ENCODE data around the gene TOM1L2. TPM values are rescaled to one million over a fixed set of nuclear protein-coding genes. Genes with fewer than 3 reads are reported as not detected.

The TOM1L2 gene
- total and polyA plus RNA-seq, 2 of the 4 experiments (the other 2 are of a cell fraction) = 34.4 to 51.7 TPM

DNA sequence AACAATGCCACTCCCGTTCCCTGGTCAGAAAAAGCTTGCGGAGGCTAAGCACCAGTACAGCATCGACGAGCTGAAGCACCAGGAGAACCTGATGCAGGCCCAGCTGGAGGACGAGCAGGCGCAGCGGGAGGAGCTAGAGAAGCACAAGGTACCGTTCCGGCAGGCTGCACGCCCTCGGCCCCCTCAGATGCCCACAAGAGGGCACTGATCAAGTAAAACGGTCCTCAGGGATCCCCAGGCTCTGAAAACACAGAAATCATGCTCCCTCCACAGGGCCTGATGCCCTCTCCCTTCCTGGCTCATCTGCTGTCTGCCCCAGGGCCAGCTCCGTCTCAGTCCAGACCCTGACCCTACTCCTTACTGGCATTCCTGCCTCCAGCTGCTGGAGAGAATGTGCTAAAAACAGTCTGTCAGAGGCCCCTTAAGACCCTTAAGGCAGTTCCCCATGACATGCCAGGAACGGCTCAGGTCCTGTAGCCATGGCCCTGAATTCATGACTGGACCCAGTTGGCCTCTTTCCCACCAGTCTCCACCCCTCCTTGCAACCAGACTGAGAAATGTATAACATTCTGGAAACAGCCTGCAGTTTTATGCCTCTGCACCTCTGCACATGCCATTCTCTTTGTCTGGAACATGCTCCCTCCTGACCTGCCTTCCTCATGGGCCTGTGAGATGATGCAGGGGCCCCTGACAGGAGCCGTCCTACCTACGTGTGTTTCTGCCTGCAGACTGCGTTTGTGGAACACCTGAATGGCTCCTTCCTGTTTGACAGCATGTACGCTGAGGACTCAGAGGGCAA, 22.3 kb upstream of the TOM1L2 start:
- Histone ChIP-seq H2BK15ac (ENCODE audit: low read depth, low read length) (no peak overlapping the region), H4K8ac (ENCODE audit: low read depth in 2 of 2, low read length in 2 of 2) (no peak overlapping the region), H2AFZ (replicated peaks; ENCODE audit: low read length, poor library complexity) (peak overlapping the region; percentile 69), H3K9ac (ENCODE audit: low read depth, low read length) (no peak overlapping the region), H3K27ac (ENCODE audit: insufficient read depth, low read length) (no peak overlapping the region), H2BK120ac (ENCODE audit: low read depth, low read length) (no peak overlapping the region), H3K27me3 (ENCODE audit: control insufficient read depth, insufficient read depth, low read length) (no peaks in the 10 kb centered on the region), H3K4me2 (ENCODE audit: low read depth, low read length) (no peak overlapping the region), H3K23ac (ENCODE audit: low read depth, low read length) (no peak overlapping the region), H3K79me1 (ENCODE audit: low read depth in 1 of 2, low read length in 2 of 2) (no peaks in the 10 kb centered on the region), H3K4me1 (ENCODE audit: control insufficient read depth, insufficient read depth, low read length) (peaks cover 8% of the 10 kb centered on the region; the same call in 1 of the 2 replicates), H2BK5ac (ENCODE audit: low read depth, low read length, poor library complexity, severe bottlenecking) (no peak overlapping the region), H3K4me3 (ENCODE audit: insufficient read depth, low read depth, low read length) (no peak overlapping the region), H3K14ac (replicated peaks; ENCODE audit: low read depth, low read length) (no peak overlapping the region), H4K91ac (ENCODE audit: insufficient read depth, low read depth, low read length) (no peak overlapping the region), H3K9me1 (ENCODE audit: insufficient read depth, low read length) (no peaks in the 10 kb centered on the region; the same call in none of the 2 replicates), H4K20me1 (ENCODE audit: insufficient read depth, low read length) (no peaks in the 10 kb centered on the region), H3K56ac (ENCODE audit: extremely low read depth, insufficient read depth, low read length) (no peak overlapping the region), H4K5ac (ENCODE audit: low read depth, low read length) (no peak overlapping the region), H2BK20ac (ENCODE audit: low read depth, low read length) (no peak overlapping the region), H3K9me3 (ENCODE audit: control insufficient read depth, insufficient read depth, low read length) (no peaks in the 10 kb centered on the region), H2AK9ac (replicated peaks; ENCODE audit: low read depth, low read length, poor library complexity) (no peak overlapping the region), H3K4ac (ENCODE audit: low read depth, low read length) (no peak overlapping the region), H2AK5ac (ENCODE audit: low read depth, low read length) (peak overlapping the region; percentile 23; the same call in 1 of the 2 replicates), H3K36me3 (ENCODE audit: control insufficient read depth, insufficient read depth, low read length) (no peaks in the 10 kb centered on the region), H3K18ac (ENCODE audit: low read depth, low read length) (no peak overlapping the region)
- 63% methylated on average over 7 of the region's 18 CpGs; no CpG with 5 or more reads in 1 of the 2 experiments for WGBS, 2 experiments (ENCODE audit: extremely low coverage in 2 of 2, insufficient read length in 1 of 2)
- POLR2A ChIA-PET (ENCODE audit: unreplicated experiment) = no interaction called here
- intact Hi-C loops (cut with micrococcal nuclease) (loop anchor here (5.0 kb wide), 1 partner anchor 33 kb away; no protein-coding TSS in a partner anchor), in situ Hi-C loops (cut with MboI; ENCODE audit: low sequenced_read_pairs) (no loop called here), dilution Hi-C loops (cut with HindIII; ENCODE audit: low sequenced_read_pairs, unreplicated experiment) (no loop called here)
- no peak for TF ChIP-seq CEBPB (IDR thresholded peaks at IDR 0.05; ENCODE audit: low read depth, low read length)
- no peak for TF ChIP-seq BHLHE40 (IDR thresholded peaks at IDR 0.05; ENCODE audit: low read depth, low read length)
- TF ChIP-seq, protein P1, sequence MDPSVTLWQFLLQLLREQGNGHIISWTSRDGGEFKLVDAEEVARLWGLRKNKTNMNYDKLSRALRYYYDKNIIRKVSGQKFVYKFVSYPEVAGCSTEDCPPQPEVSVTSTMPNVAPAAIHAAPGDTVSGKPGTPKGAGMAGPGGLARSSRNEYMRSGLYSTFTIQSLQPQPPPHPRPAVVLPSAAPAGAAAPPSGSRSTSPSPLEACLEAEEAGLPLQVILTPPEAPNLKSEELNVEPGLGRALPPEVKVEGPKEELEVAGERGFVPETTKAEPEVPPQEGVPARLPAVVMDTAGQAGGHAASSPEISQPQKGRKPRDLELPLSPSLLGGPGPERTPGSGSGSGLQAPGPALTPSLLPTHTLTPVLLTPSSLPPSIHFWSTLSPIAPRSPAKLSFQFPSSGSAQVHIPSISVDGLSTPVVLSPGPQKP (IDR thresholded peaks at IDR 0.05; ENCODE audit: borderline replicate concordance, low read depth, low read length) = no peak
- TF ChIP-seq POLR2A (IDR thresholded peaks at IDR 0.05; ENCODE audit: low read depth, low read length) = no peak
- no peak for TF ChIP-seq RCOR1 (IDR thresholded peaks at IDR 0.05; ENCODE audit: insufficient replicate concordance, low read length)
- no peak for TF ChIP-seq CHD1 (IDR thresholded peaks at IDR 0.05; ENCODE audit: low read depth, low read length)
- TF ChIP-seq SMC3 (IDR thresholded peaks at IDR 0.05; ENCODE audit: low read depth, low read length) = peak; percentile 42
- peak; percentile 41 for TF ChIP-seq RAD21 (IDR thresholded peaks at IDR 0.05; ENCODE audit: low read length)
- TF ChIP-seq, protein P2, sequence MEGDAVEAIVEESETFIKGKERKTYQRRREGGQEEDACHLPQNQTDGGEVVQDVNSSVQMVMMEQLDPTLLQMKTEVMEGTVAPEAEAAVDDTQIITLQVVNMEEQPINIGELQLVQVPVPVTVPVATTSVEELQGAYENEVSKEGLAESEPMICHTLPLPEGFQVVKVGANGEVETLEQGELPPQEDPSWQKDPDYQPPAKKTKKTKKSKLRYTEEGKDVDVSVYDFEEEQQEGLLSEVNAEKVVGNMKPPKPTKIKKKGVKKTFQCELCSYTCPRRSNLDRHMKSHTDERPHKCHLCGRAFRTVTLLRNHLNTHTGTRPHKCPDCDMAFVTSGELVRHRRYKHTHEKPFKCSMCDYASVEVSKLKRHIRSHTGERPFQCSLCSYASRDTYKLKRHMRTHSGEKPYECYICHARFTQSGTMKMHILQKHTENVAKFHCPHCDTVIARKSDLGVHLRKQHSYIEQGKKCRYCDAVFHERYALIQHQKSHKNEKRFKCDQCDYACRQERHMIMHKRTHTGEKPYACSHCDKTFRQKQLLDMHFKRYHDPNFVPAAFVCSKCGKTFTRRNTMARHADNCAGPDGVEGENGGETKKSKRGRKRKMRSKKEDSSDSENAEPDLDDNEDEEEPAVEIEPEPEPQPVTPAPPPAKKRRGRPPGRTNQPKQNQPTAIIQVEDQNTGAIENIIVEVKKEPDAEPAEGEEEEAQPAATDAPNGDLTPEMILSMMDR (conservative IDR thresholded peaks at IDR 0.05; ENCODE audit: low read depth, low read length) = peak; percentile 39
- CTCF ChIA-PET = interaction anchor here (0.8 kb wide), 1 partner anchor 41 kb away, joined by 3 read pairs; no protein-coding TSS in a partner anchor
- BruUV-seq (replicated peaks) = no TSS peak
- ATAC-seq (ENCODE audit: low read depth) = peak; percentile 50
- DNase-seq = peak; percentile 18

All from IMR-90 (cell line).